Superior temporal gyrus (tissue), 1 donor: ENCODE results near the gene MSH5.

Experiments
- DNase-seq: peaks from one replicate; pipeline ENCODE4 v3.0.0-alpha.2; 2016; ENCODE audit errors: extremely low spot score

The MSH5 gene

DNA sequence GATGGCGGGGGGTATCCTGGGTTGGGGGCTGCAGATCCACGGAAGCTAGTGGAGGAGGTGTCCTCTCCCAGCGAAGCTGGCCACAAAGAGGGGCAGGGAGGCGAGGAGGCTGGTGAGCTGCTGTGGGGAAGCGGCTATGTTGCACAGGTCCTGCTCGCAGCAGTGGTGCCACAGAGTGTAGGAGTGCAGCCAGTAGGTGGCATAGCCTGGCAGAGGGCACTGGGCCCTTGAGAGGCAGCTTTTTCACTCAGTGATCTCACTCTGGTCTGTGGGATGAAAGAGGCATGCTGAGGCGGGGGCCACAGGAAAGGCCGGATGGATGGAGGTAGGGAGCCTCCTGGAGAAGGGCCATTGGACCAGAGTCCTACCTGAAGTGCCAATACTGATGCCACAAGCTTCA, 27.5 kb upstream of the MSH5 start:
- no peak for DNase-seq

DNA sequence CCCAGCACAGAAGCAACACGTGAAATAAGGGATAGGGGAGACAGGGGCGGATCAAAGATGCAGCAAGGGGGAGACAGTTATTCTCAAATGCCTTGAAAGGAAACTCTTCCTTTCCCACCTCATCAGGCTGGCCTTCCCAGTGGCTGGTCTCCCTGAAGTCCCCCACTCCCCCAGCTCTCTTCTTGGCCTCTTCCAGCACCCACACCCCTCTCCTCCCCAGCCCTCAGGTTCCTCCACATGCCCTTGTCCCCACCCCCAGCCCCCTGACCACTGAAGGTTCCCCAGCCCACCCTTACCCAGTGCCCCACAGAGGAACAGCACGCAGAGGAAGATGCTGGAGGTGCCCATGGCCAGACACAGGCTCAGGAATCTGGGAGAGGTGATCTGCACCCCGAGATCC, 26.3 kb upstream of the MSH5 start:
- no peak for DNase-seq

DNA sequence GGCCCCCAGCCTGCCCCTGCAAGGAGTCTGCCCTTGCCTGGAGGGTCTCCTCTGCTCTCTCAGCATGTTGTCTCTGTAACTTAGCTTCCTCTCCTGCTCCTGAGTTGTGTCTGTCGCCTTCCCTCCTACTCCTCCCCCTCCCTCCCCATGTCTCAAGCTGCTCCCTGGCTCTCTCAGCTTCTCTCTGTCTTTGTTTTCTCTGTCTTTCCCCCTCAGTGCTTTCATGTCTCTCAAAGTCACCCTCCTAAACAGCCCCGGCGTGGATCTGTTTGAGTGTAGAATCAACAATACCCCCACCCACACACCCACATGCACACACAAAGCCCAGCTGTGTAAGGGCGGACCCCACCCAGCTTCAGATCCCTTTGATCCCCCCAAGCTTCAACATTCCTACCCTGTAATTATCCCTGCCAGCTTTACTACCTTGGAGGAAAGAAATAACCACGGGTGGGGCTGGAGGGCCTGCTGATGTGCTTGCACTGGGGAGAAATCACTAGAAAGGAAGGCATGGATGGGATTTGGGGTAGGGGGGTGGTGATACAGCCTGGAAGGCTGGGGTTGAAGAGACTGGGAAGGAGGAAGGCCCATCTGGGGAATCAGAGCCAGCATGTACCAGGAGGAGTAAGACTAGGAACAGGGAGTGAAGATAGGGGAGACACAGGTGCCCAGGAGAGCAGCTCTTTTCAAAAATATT, 25.7 kb upstream of the MSH5 start:
- DNase-seq, result no peak

DNA sequence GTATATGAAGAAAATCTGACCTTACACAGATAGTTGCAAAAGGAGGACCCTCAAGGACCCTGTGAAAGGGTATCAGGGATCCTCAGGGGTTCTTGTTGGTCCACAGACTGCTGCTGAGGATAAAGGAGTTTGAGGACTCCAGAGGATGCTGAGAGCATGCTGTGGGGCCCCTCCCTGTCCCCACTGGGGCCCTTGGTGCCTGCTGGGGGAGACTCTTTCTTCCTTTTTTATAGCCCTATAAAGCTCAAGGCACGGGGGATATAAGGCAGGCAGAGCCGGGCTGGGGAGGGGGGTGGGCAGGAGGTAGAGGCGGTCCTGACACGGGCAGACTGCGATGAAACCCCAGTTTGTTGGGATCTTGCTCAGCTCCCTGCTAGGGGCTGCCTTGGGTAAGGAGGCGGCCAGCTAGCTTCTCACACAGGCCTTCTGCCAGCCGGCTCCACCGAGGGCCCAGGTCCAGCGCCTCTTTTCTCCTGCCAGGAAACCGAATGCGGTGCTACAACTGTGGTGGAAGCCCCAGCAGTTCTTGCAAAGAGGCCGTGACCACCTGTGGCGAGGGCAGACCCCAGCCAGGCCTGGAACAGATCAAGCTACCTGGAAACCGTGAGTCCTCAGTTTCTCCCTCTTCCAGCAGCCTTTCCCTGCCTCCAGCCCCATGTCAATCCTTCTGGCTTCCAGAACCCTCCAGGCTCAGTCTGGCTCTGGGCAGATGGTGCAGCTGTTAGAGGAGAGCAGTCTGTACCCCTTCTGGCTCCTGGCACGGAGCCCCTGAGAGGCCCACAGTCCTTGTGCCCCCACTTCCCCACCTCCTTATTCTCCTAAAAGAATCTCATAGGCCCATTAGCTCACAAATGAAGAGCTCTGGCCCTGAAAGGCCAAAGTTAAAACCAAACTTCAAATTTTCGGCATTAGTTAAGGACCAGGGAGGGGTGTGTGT, 24.5 kb upstream of the MSH5 start, which contains the start of gene LY6G6D:
LY6G6D (plus strand) TSS at position 327 of the 937 bp plus-strand sequence; CDS start at position 335, 8 bp downstream.
- DNase-seq, result no peak

DNA sequence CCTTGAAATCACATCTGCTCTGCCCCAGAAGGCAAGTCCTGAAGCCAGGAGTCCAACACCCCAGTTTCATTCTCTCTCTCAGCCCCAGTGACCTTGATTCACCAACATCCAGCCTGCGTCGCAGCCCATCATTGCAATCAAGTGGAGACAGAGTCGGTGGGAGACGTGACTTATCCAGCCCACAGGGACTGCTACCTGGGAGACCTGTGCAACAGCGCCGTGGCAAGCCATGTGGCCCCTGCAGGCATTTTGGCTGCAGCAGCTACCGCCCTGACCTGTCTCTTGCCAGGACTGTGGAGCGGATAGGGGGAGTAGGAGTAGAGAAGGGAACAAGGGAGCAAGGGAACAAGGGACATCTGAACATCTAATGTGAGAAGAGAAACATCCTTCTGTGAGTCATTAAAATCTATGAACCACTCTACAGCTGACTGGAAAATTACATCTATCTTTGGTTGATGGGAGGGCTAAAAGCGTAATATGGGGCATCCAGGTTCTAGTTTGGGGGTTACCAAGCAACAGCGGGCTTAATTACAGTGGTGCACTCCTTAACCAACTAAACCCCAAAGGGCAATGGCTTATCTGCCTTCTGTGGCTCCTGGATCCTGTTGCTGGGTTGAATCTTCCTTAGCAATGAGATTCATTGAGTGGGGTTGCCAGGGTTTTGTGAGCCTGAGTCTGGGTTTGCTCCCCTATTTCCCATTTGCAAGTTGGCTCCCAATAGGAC, 22.1 kb upstream of the MSH5 start:
- DNase-seq, result no peak

DNA sequence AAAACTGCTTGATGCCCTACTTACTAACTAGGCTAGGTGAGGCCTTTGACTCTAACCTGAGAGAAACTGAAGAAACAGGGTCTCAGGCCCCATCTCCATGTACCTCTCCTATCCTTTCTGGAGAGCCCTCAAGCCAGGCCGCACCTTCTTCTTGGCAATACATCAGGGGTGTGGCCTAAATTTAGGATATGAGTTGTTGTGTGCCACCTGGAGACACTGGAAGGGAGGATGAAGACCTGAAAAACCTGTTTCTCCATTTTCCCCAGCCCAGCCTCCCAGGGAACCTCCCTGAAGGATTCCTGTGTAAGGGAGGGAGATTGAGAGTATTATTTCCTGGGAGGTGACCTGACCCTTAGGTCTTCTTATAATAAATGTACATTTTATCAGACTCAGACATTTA, 21.5 kb upstream of the MSH5 start:
- DNase-seq, result no peak

DNA sequence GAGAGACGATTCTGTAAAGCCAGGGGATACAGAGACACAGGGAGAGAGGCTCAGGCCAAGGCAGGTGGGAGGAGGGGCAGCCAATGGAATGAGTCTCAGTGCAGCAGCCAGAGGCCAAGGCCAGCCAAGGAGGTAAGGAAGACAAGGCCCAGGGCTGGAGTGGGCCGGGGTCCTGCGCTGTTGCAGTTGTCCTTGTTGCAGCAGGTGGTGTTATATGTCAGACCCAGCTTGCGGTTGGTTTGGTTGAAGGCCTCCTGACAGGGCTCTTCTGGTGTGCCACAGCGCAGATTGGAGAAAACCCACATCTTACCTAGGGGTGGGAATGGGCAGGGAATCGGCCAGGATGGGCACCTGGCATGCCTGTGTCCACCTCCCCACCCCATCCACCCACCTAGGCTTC, 20.8 kb upstream of the MSH5 start:
- DNase-seq, result no peak

DNA sequence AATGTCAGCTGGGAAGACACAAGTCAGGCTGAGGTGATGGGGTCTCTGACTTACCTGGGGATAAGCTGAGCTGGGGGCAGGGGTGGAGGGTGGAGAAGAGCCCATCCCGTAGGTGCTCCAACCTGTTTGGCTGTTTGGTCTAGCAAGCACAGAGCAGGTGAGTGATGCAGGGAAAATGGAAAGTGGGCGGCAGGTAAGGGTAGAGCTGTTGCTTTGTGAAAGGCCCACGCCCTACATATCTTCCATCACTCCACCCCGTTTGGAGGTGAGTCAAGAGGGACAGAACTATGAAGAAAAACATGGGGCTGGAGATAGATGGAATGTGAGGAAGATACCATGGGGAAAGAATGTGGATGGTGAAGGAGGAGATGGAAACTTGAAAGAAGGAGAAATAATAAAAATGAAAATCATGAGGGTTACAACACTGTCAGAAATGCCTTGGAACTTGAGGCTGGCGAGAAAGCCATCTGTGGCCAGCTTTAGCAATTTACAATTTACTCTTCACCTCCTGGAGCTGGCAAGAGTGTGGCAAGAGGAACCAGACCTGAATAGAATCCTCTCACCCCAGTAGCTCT, 19.5 kb upstream of the MSH5 start:
- DNase-seq, result no peak

DNA sequence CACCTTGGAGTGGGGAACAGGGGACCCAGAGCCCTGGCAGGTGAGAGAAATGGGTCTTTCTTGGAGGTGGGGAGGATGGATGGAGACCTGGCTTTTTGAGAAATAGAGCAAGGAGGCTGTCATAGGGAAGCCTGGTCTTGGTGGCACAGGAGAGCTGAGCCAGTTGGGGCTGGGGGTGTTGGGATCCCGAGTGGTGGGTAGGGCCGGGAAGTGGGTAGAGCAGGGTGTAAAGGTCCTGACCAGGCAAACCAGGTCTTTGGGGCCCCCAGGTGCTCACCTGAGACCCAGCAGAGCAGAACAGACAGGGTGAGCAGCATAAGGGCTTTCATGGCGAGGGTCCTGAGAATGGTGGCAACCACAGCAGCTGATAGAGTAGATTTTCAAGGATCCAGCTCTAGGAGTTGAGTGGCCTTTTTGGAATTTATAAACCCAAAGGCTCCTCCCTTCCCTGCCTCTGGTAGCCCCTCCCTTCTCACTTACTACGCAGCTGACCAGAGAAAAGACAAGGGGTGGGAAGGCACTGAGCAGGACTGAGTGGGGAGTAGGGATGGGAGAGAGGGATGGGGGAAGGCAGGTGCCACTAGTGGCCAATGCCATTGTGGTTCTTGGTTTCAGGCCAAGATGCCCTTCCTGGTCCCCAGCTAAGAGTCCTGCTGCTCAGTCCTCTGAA, 18.3 kb upstream of the MSH5 start, which contains the start of gene LY6G6C:
LY6G6C (minus strand) TSS at position 396 of the 670 bp plus-strand sequence; CDS start at position 329, 67 bp downstream.
- no peak for DNase-seq

DNA sequence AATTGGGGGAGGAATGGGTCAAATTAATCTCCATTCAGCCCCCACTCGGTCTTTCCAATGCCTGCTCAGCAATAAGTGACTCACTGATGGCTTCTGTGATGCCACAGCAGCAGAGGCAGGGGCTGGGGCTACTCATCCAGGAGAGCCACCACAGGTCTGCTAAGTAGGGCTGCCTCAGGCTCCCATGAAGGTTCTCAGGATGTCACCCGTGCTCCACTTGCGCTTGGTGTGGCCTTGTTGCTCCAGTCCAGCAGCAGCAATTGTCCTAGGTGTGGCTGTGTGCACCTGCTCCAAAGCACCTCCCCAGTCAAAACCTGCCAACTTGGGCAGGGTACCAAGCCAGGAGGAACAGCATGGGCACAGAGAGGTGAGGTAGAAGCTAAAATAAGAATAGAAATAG, 17.6 kb upstream of the MSH5 start:
- DNase-seq, result no peak

DNA sequence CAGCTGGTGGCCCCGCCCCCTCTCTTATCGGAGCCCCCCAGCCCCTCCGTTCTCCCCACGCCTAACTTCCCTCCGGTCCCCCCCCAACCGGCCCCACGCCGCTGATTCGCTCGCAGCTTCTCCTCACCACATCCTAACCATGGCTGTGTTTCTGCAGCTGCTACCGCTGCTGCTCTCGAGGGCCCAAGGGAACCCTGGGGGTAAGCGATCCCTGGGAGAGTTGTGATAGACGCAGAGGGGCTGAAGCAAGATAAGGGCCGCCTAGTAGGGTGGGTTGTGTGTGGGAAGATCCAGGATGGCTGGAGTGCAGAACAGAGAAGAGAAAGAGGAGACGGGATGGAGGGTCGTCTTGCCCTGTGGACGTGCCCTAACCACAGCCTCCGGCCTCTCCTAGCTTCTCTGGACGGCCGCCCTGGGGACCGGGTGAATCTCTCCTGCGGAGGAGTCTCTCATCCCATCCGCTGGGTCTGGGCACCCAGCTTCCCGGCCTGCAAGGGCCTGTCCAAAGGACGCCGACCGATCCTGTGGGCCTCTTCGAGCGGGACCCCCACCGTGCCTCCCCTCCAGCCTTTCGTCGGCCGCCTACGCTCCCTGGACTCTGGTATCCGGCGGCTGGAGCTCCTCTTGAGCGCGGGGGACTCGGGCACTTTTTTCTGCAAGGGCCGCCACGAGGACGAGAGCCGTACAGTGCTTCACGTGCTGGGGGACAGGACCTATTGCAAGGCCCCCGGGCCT, 16.4 kb upstream of the MSH5 start, which contains the start of gene MPIG6B:
MPIG6B (plus strand) TSS at position 129 of the 735 bp plus-strand sequence; CDS start at position 140, 11 bp downstream.
- DNase-seq, result no peak

DNA sequence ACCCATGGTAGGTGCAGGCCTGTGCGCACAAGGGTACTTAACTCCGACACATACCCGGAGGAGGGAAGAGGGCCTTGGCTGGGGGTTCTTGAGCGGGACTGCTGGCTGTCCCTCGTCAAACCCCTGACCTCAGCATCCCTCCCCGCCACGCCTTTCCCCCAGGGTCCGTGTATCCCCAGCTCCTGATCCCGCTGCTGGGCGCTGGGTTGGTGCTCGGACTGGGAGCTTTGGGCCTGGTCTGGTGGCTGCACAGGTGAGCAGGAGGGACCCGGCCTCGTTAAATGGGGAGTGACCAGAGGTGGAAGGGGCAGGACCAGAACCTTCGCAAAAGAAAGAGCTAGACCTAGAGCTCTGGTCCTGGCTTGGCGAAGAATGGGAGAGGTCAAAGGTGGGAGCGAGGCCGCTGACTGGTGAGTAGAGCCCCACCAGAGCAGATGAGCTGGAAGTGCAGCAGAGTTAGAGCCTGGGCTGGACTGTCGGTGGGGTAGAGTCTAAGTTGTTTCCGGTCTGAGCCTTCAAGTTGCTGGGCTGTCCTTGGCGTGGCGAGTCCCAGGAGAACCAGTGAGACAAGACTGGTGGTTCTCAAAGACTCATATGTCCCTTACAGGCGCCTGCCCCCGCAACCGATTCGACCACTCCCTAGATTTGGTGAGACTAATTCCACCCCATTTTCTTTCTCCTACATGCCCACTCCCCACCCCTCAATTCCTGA, 15.7 kb upstream of the MSH5 start:
- no peak for DNase-seq

DNA sequence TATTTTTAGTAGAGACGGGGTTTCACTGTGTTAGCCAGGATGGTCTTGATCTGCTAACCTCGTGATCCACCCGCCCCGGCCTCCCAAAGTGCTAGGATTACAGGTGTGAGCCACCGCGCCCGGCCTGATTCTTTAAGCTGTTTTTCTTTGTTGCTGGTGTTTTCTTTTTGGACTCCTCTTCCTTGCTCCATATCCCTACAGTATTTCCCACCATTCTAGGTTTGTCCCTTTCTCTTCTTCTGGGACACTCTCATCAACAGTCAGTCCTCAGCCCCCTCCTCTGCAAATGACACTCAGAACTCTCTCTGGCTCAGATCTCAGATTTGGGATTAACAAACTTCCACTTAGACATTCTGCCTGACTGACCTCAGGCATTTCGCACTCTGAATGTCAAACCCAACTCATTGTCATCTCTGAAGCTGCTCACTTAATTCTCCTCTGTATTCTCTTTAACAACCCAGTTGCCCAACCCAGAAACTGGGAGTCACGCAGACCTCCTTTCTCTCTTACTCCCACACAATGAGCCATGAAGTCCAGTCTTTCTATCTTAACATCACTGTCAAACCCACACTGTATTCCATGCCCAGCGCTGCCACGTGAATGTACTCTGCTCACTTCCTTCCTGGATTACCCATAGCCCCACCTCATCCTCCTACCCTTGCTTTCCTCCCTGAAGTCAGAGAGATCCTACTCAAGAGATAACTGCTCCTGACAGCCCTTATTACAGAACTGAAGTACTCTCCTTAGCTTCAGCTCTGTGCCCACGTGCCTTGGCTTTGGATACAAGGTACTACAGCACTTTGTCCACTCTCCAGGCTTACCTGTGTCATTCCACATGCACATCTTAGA, 14.1 kb upstream of the MSH5 start:
- DNase-seq, result no peak

DNA sequence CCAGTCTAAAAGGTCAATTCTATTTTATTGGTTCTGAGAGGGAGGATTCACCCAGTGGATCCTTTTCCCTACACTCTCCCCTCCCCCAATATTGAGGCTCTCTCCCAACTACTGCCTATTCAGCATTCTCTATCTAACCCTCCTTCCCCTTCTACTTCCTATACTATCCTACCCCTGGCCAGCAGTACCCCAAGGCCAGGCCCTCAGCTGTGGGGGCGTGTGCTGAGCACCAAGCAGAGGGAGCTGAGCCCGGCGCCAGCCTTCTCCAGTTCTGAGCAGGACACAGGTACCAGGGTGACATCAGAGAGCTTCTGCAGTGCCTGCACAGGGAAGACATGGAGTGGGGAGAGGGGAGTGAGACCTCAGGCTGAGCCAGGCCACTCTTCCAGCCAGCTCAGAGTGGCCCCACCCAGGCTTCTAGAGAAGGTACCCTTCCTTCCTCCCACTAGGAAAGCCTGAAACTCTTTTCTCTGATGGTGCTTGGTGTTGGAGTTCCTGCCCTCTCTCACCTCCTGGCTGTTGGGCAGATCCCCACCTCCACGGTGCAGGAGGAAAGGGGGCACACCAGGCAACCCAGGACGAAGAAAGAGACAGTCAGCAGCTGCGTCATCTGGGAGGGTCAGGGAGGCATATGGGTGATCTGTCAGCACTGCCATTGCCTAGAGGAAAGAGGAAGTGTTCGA, 12.6 kb upstream of the MSH5 start:
- DNase-seq, result no peak

DNA sequence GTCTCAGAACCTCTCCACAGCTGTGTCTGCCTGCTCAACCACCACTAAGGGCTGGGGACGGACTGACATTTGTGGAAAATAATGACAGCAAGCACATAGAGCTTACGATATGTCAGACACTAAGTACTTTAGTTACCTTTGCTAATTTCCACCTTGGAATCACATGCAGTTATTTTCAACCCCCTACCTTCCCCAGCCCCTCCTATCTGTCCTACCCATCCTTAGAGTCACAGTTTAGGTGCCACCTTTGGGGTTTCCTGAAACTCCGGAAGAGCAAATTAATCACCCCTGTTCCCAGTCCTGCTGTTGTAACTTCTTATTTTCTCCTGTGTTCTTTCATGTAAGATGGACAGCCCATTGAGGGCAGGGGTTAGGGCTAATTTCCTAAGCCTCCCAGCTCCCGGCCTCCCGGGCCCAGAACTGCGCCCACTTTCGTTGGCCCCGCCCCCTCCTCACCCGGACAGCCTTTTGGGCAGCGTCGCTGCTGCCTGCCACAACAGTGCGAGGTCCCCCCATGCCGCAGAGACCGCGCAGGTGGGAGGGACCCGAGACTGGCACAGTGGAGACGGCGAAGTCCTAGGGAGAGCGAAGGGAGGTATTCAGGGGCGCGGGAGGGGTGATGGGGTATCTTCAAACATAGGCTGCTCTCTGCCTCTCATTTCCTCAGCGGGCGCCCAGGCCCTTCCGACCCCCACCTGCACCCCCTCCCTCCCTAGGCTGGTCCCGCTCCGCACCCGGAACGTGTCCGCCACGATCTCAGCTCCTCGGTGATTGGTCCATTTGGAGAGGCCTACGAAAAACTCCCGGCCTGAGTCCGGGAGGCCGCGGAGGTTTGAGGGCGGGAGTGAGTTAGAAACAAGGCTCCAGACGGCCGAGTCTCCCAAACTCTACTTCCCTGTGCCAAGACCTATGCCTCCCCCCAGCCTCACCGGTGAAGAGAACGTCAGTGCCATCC, 11.8 kb upstream of the MSH5 start:
- DNase-seq, result no peak

DNA sequence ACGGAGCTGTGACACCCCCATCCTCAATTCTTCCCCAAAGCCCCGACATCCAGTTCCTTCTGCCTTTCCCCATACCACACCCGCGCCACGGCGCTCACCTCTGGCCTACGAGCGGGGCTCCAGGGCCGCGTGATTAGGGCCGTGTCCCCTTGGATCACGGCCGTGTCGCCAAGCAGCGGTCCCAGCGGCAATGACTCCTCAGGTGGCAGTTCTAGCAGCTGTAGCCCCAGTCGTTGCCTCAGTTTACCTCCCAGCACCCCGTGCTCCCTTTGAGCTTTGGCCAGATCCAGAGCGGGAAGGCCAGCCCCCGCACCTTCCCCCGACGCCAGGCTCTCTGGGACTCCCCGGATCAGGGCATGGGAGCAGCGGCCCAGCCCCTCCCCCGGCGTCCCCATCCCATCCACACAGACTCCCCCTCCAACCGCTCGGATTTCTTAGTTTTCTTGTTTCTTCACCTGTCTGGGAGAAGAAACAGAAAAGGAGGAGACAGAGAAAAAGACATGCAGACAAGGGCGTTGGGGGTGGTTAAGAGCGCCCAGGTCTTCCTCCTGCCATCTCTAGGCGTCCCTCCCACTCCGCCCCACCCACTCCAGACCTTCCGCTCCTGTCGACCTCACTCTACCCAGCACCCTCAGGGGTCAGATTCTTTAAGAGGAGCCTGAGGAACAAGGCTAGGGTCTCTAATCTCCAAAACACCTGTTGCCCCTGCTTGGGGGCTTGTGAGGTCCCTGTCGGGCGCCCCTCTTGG, 10.9 kb upstream of the MSH5 start, which contains the start of gene DDAH2:
DDAH2 (minus strand) TSS at position 533 of the 748 bp plus-strand sequence; CDS start at position 395, 138 bp downstream.
- DNase-seq, result no peak
